IPS-NIHi7 (cell line): ENCODE results near the gene ZNF195.
"Not testable (repeated sequence)": the region's sequence is repeated elsewhere in the genome, so short reads cannot be mapped to it uniquely, and the experiment has no call there.

Source experiments
- DNase-seq: peaks from one replicate; pipeline ENCODE4 v3.0.0; 2012; ENCODE audit warnings: mixed read lengths; ENCODE audit errors: extremely low spot score

ZNF195 gene

GRCh38 chr11:3402181-3402860 lies 23.4 kb upstream of the ZNF195 start:
- DNase-seq, result not testable (repeated sequence)

- not testable (repeated sequence) for DNase-seq
Observed at GRCh38 chr11:3401052-3401451, 22.1 kb upstream of the ZNF195 start.

DNA sequence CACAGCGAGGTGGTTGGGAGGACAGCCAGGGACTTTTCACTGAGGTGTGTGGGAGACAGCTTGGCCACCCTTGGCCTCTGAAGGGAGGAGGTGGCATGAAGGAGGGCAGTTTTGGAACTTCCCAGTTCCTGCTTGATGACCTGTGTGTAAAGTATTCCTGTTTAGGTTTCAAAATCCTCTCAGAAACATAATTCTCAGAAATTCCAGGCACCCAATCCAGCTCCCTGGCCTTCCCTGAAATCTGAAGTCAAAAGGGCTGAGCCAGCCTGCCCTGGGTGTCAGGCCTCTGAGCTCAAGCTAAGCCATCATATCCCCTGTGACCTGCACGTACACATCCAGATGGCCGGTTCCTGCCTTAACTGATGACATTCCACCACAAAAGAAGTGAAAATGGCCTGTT lies 19.6 kb upstream of the ZNF195 start:
- DNase-seq, result not testable (repeated sequence)

GRCh38 chr11:3398106-3398505 lies 19.2 kb upstream of the ZNF195 start:
- DNase-seq, result not testable (repeated sequence)

- DNase-seq, result not testable (repeated sequence)
Observed at GRCh38 chr11:3397210-3397609, 18.3 kb upstream of the ZNF195 start.

DNA sequence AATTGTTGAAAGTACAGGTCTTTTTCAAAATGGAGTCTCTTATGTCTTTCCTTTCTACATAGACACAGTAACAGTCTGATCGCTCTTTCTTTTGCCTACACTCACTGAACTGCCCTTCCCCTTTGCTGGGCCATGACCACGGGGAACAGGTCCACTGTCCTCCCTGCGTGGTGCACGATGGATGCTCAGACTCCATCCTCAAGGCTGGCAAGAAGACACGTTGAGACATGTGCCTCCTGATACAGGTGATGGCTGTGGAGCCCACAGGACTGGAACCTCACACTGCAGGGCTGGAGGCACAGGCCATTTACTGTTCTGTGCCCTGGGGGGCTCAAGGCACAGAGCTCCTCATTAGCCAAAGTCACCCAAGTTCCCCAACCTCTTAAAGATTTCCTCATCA lies 16.5 kb upstream of the ZNF195 start:
- DNase-seq, result not testable (repeated sequence)

GRCh38 chr11:3394956-3395355 lies 16.0 kb upstream of the ZNF195 start:
- DNase-seq, result not testable (repeated sequence)

DNA sequence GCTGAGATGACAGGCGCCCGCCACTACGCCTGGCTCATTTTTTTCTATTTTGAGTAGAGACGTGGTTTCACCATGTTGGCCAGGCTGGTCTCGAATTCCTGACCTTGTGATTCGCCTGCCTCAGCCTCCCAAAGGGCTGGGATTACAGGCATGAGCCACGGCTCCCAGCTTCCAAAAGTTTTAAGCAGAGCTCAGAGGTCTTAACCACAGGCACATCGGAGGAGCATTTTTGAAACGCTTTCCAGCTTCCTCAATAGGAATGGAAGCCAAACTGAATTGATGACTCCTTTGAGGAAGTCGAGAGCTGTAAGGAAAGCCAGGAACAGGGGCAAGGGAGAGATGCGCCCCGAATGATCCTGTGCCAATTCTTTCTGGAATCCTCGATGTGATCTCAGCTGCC lies 14.5 kb upstream of the ZNF195 start:
- not testable (repeated sequence) for DNase-seq

DNA sequence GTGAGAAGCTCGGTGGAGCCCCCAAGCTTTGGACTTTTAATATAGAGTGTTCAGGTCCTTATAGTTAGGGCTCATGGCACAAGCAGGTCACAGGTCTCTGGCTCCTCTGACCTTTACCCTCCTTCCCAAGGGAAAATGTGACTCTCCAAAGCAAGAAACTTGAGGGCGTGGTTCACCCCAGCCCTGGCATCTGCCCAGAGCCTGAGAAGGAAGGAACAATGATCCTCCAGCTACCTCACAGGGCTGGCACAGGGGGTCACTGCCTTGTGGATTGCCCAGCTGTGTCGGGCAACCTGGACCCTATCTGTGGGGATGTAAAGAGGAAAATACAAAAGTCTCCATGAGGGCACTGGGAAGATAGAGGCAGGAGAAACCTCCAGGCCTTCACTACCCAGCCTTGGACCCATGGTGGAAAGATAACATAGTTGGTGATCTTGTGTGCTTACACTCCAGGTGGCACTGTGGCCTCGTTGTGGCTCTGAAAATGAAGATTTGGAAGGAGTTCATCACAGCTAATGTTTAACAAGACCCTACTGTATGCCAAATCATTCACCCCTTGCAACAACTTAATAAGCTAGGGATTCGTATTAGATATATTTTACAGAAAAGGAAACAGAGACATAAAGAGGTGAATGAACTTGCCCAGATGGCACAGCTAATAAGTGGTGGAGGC lies 3.8 kb upstream of the ZNF195 start:
- DNase-seq, result no peak

DNA sequence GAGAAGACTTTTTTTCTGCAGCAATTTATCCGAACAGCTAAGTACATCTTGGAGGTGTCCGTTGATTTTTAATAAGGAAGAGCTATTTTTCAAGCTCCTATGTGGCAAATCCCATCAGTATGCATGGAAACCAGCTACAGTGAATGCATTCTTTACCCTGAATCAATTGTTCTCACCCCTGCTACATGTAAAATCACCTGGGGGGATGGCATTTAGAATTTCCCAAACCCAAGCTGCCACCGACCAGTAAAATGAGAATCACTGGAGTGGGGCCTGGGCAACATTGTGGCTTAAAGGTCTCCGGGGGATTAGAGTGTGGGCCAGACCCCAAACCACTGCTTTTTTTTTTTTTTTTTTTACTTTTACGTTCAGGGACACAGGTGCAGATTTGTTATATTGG lies 2.8 kb upstream of the ZNF195 start:
- no peak for DNase-seq

DNA sequence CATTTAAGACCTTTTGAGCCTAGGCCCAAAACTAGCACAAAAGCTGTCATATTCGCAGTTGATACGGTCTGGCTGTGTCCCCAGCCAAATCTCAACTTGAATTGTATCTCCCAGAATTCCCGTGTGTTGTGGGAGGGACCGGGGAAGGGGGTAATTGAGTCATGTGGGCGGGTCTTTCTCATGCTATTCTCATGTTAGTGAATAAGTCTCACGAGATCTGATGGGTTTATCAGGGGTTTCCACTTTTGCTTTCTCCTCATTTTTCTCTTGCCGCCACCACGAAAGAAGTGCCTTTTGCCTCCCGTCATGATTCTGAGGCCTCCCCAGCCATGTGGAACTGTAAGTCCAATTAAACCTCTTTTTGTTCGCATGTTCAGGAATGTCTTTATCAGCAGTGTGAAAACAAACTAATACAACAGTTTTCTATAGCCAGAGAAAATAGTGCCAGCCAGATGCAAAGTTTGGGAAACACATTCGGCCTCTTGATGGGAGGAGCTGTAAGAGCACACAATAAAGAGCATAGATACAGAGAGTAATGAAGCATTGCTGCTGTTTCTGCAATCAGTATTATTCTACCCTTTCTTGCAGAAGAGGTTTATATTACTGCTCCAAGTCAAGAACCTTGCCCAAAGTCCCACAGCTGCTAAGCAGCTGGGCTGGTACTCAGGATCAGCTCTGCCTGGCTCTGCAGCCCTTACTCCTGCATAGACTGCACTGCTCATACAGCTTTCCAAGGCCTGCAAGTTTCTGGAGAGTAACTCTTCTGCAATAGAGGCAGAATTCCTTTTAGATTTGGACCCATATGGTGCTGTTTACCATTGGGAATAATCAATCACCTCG lies 2.0 kb upstream of the ZNF195 start:
- DNase-seq, result no peak

GRCh38 chr11:3375552-3375951 lies 3.4 kb downstream of the ZNF195 start:
- no peak for DNase-seq

DNA sequence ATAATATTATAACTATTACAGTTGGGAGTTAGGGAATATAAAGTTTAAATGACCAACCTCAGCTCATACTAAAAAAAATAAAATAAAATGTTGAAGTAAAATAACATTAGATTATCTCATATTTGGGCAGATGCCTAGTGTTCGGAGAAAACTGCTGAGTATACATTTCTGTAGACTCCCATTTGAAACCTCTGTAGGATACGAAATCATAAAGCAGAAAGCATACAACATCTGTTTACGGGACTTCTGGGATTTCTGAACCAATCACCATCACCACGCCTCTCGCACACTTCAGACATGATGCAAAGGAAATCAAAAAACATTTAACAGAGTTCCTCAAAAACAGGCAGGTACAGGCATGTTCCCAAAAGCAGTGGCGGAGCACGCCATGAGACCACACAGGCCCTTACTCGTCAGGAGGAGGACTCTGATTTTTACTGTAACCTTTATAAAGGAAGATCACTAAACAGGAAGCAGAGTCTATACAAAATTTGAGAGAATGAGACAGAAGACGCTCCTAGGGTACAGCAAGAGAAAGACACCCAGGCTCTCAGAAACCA lies 8.6 kb downstream of the ZNF195 start:
- DNase-seq, result no peak

DNA sequence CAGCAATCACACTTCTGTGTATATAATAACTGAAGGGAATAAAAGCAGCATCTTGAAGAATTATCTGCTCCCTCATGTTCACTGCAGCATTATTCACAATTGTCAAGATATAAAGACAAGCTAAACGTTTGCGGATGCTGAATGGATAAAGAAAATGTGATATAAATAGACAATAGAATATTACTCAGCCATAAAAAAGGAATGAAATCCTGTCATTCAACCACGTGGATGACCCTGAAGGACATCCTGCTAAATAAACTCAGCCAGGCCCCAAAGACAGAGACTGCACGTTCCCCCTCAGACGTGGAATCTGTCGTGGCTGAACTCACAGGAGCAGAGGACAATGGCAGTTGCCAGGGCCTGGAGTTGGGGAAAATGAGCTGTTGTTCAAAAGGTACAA lies 9.6 kb downstream of the ZNF195 start:
- no peak for DNase-seq

GRCh38 chr11:3368199-3368598 lies 10.7 kb downstream of the ZNF195 start:
- DNase-seq, result no peak

- DNase-seq, result no peak
Observed at GRCh38 chr11:3367221-3367620, 11.7 kb downstream of the ZNF195 start.

DNA sequence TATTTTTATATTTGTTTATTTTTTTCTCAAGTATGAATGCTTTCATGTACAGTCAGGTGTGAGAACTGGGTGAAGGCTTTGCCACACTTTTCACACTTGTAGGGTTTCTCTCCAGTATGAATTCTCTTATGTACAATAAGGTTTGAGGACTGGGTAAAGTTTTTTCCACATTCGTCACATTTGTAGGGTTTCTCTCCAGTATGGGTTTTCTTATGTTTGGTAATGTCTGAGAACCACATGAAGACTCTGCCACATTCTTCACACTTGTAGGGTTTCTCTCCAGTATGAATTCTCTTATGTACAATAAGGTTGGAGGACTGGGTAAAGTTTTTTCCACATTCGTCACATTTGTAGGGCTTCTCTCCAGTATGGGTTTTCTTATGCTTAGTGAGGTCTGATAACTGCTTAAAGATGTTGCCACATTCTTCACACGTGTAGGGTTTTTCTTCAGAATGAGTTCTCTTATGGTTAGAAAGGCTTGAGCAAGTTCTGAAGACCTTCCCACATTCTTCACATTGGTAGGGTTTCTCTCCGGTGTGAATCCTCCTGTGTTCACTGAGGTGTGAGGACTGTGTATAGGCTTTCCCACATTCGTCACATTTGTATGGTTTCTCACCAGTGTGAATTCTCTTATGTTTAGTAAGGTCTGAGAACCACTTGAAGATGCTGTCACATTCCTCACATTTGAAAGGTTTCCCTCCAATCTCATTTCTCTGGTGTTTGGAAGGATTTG lies 19.7 kb downstream of the ZNF195 start:
- DNase-seq, result no peak

GRCh38 chr11:3357994-3358676 lies 20.8 kb downstream of the ZNF195 start:
- DNase-seq, result no peak

GRCh38 chr11:3357302-3357701 lies 21.6 kb downstream of the ZNF195 start:
- DNase-seq, result no peak

- DNase-seq, result no peak
Observed at GRCh38 chr11:3356858-3357257, 22.1 kb downstream of the ZNF195 start.

DNA sequence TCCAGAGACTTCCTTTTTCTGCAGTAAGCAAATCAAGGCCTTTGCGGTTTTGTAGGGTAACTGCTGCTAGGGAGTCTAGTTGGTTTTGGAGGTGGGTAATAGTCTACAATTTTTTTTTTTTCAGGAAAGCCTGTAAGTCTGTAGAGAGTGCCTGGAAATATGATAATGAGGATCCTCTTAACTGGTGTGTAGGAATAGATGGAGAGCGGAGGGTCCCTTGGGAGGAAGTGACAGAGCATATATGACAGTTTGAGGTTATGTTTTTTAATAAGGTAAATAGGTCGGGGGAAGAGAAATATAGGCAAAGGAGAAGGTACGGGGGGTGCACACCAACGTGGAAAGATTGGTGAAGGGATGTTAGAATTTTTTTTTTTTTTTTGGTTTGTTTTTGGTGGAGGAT lies 25.9 kb downstream of the ZNF195 start:
- no peak for DNase-seq
